Measurements from ENCODE around the gene MYH6. TPM values are rescaled to one million over a fixed set of nuclear protein-coding genes. Genes with fewer than 3 reads are reported as not detected.

Gene MYH6
- total and polyA plus RNA-seq, 7 donors: 1.5 to 4.9 (median 3.0) TPM; not detected in 4

- Histone ChIP-seq H3K27me3 (no peaks in the 10 kb centered on the region), H3K9me3 (no peaks in the 10 kb centered on the region), H3K36me3 (no peaks in the 10 kb centered on the region), H3K4me3 (no peak overlapping the region), H3K27ac (no peak overlapping the region), H3K4me1 (no peaks in the 10 kb centered on the region)
- no peak for TF ChIP-seq EP300 (IDR thresholded peaks at IDR 0.05)
- 73 to 96% methylated on average over 1 of the region's 1 CpG for WGBS, 2 donors
- no peak for DNase-seq
- intact Hi-C loops (cut with DNase I): no loop called here
These were observed 68.4 kb downstream of the MYH6 start for GRCh38 chr14:23339506-23340268.

- DNase-seq: no peak
- Histone ChIP-seq H3K4me1 (no peaks in the 10 kb centered on the region), H3K9me3 (no peaks in the 10 kb centered on the region), H3K27me3 (no peaks in the 10 kb centered on the region), H3K4me3 (no peak overlapping the region), H3K27ac (no peak overlapping the region), H3K36me3 (no peaks in the 10 kb centered on the region)
- TF ChIP-seq CTCF (IDR thresholded peaks at IDR 0.05) (no peak), POLR2A (IDR thresholded peaks at IDR 0.05) (no peak), EP300 (IDR thresholded peaks at IDR 0.05) (no peak), POLR2AphosphoS5 (IDR thresholded peaks at IDR 0.05) (no peak)
- intact Hi-C loops (cut with DNase I): no loop called here
- WGBS, 2 donors: 88% methylated on average over 5 of the region's 5 CpGs
These were observed 72.5 kb downstream of the MYH6 start for GRCh38 chr14:23335623-23336022.

Small RNA genes lying within 50 kb of the gene (small RNA-seq; reads per million reads assigned to genes)
- gene MIR208A (0 reads per million in 3 donors), gene MIR208B (0 reads per million in 3 donors)

Other genes with a start within 250 kb of the MYH6 start
- gene SLC7A8, start 224.6 kb downstream of the MYH6 start, total RNA-seq: 10 to 100 TPM in 3 of 4 donors, 1 to 10 TPM in 1; 9.9 to 19.7 (median 14.1) TPM
- 10 to 100 TPM in 2 of 3 donors, 1 to 10 TPM in 1; 5.5 to 24.7 (median 13.2) TPM for gene SLC7A8, start 224.6 kb downstream of the MYH6 start, polyA plus RNA-seq
- not detected for gene RNF212B, start 170.3 kb downstream of the MYH6 start, total RNA-seq
- not detected for gene RNF212B, start 170.3 kb downstream of the MYH6 start, polyA plus RNA-seq
- 10 to 100 TPM in 1 of 4 donors, 1 to 10 TPM in 3; 5.4 to 10.5 (median 6.1) TPM for gene HOMEZ, start 122.1 kb downstream of the MYH6 start, total RNA-seq
- 10 to 100 TPM in 1 of 3 donors, 1 to 10 TPM in 2; 6.0 to 12.0 (median 6.5) TPM for gene HOMEZ, start 122.1 kb downstream of the MYH6 start, polyA plus RNA-seq
- gene PPP1R3E, start 105.4 kb downstream of the MYH6 start, total RNA-seq: 10 to 100 TPM in 1 of 4 donors, 1 to 10 TPM in 3; 4.5 to 10.7 (median 8.9) TPM
- 10 to 100 TPM in 1 of 3 donors, 1 to 10 TPM in 2; 2.5 to 12.9 (median 3.6) TPM for gene PPP1R3E, start 105.4 kb downstream of the MYH6 start, polyA plus RNA-seq
- gene BCL2L2, start 101.4 kb downstream of the MYH6 start, total RNA-seq: 100 to 1,000 TPM in 2 of 4 donors, 10 to 100 TPM in 2; 75.9 to 118 (median 101) TPM
- 10 to 100 TPM; 57.0 to 63.3 (median 61.9) TPM for gene BCL2L2, start 101.4 kb downstream of the MYH6 start, polyA plus RNA-seq
- 10 to 100 TPM; 38.3 to 71.5 (median 48.3) TPM for gene PABPN1, start 86.8 kb downstream of the MYH6 start, total RNA-seq
- gene PABPN1, start 86.8 kb downstream of the MYH6 start, polyA plus RNA-seq: 100 to 1,000 TPM in 1 of 3 donors, 10 to 100 TPM in 2; 69.1 to 137 (median 76.3) TPM
- gene SLC22A17, start 55.4 kb downstream of the MYH6 start, total RNA-seq: 10 to 100 TPM; 18.1 to 38.8 (median 26.3) TPM
- 10 to 100 TPM in 1 of 3 donors, under 1 TPM in 2; 0.60 to 10.6 (median 0.92) TPM for gene SLC22A17, start 55.4 kb downstream of the MYH6 start, polyA plus RNA-seq
- gene EFS, start 43.1 kb downstream of the MYH6 start, total RNA-seq: 10 to 100 TPM in 3 of 4 donors, 1 to 10 TPM in 1; 10.0 to 19.9 (median 11.5) TPM
- 1 to 10 TPM in 2 of 3 donors, under 1 TPM in 1; 0.46 to 3.0 (median 2.9) TPM for gene EFS, start 43.1 kb downstream of the MYH6 start, polyA plus RNA-seq
- not detected for gene IL25, start 35.5 kb downstream of the MYH6 start, total RNA-seq
- not detected for gene IL25, start 35.5 kb downstream of the MYH6 start, polyA plus RNA-seq
- gene CMTM5, start 31.2 kb downstream of the MYH6 start, total RNA-seq: 1 to 10 TPM; 1.8 to 4.6 (median 3.8) TPM
- 1 to 10 TPM in 1 of 3 donors, not detected in 2; 1.2 TPM for gene CMTM5, start 31.2 kb downstream of the MYH6 start, polyA plus RNA-seq
- gene MYH7, start 27.4 kb upstream of the MYH6 start, total RNA-seq: under 1 TPM in 2 of 4 donors, not detected in 2; under 0.01 to 0.14 TPM
- gene MYH7, start 27.4 kb upstream of the MYH6 start, polyA plus RNA-seq: 10 to 100 TPM in 1 of 3 donors, 1 to 10 TPM in 1, under 1 TPM in 1; 0.28 to 11.6 (median 3.6) TPM
- 10 to 100 TPM; 23.3 to 46.2 (median 42.7) TPM for gene NGDN, start 61.4 kb upstream of the MYH6 start, total RNA-seq
- gene NGDN, start 61.4 kb upstream of the MYH6 start, polyA plus RNA-seq: 10 to 100 TPM; 28.2 to 39.6 (median 28.7) TPM
- gene ZFHX2, start 143.5 kb upstream of the MYH6 start, total RNA-seq: 1 to 10 TPM in 2 of 4 donors, under 1 TPM in 2; 0.33 to 1.9 (median 0.98) TPM
- under 1 TPM in 2 of 3 donors, not detected in 1; under 0.01 to 0.57 TPM for gene ZFHX2, start 143.5 kb upstream of the MYH6 start, polyA plus RNA-seq
- 10 to 100 TPM in 3 of 4 donors, 1 to 10 TPM in 1; 8.9 to 30.6 (median 19.4) TPM for gene THTPA, start 148.0 kb upstream of the MYH6 start, total RNA-seq
- 10 to 100 TPM; 19.2 to 35.4 (median 22.0) TPM for gene THTPA, start 148.0 kb upstream of the MYH6 start, polyA plus RNA-seq
- gene AP1G2, start 159.5 kb upstream of the MYH6 start, total RNA-seq: 10 to 100 TPM; 16.4 to 37.1 (median 26.3) TPM
- gene AP1G2, start 159.5 kb upstream of the MYH6 start, polyA plus RNA-seq: 100 to 1,000 TPM in 1 of 3 donors, 10 to 100 TPM in 2; 33.0 to 124 (median 41.6) TPM
- gene JPH4, start 170.5 kb upstream of the MYH6 start, total RNA-seq: 1 to 10 TPM in 3 of 4 donors, under 1 TPM in 1; 0.82 to 3.0 (median 2.1) TPM
- gene JPH4, start 170.5 kb upstream of the MYH6 start, polyA plus RNA-seq: 1 to 10 TPM in 1 of 3 donors, under 1 TPM in 1, not detected in 1; 0.60 to 1.5 TPM
- gene DHRS2, start 228.1 kb upstream of the MYH6 start, total RNA-seq: not detected
- under 1 TPM in 1 of 3 donors, not detected in 2; 0.54 TPM for gene DHRS2, start 228.1 kb upstream of the MYH6 start, polyA plus RNA-seq

Data from sigmoid colon (tissue), 7 donors.